Loucy (cell line): ENCODE measurements around the gene SERPINE3.

Experiments
- H2AFZ ChIP-seq: fragments of 200-600 bp; sonication (generic); 2 replicates; pipeline ENCODE4 v1.6.0; 2016; ENCODE audit warnings: antibody characterized with exemption, mild to moderate bottlenecking, low read length, moderate library complexity
- H3F3A ChIP-seq: fragments of 200-600 bp; 2 replicates; pipeline ENCODE4 v1.6.0; 2016; ENCODE audit warnings: antibody characterized with exemption, low read depth, mild to moderate bottlenecking
- H3K27me3 ChIP-seq: fragments of 200-600 bp; sonication (generic); 2 replicates; pipeline ENCODE4 v1.6.1; 2014; ENCODE audit warnings: low read length, mild to moderate bottlenecking; ENCODE audit not compliant: insufficient read depth, poor library complexity, severe bottlenecking
- H3K36me3 ChIP-seq: fragments of 200-600 bp; sonication (generic); 2 replicates; pipeline ENCODE4 v1.6.1; 2016; ENCODE audit warnings: low read length; ENCODE audit not compliant: insufficient read depth
- H3K4me1 ChIP-seq: fragments of 200-600 bp; sonication (generic); 2 replicates; pipeline ENCODE4 v1.5.1; 2014; ENCODE audit warnings: low read length, mild to moderate bottlenecking; ENCODE audit not compliant: insufficient read depth, poor library complexity, severe bottlenecking
- H3K4me2 ChIP-seq: fragments of 200-600 bp; sonication (generic); 2 replicates; pipeline ENCODE4 v1.6.0; 2014; ENCODE audit warnings: antibody characterized with exemption, low read length, low read depth, mild to moderate bottlenecking; ENCODE audit not compliant: poor library complexity, severe bottlenecking
- H3K4me3 ChIP-seq: fragments of 200-600 bp; sonication (generic); 2 replicates; pipeline ENCODE4 v1.5.1; 2014; ENCODE audit warnings: low read length, mild to moderate bottlenecking, mixed read lengths; ENCODE audit not compliant: poor library complexity, severe bottlenecking
- H3K79me2 ChIP-seq: fragments of 200-600 bp; sonication (generic); 2 replicates; pipeline ENCODE4 v1.6.1; 2014; ENCODE audit warnings: low read length; ENCODE audit not compliant: insufficient read depth
- H3K9ac ChIP-seq: fragments of 200-600 bp; sonication (generic); 2 replicates; pipeline ENCODE4 v1.6.0; 2014; ENCODE audit warnings: mild to moderate bottlenecking, low read depth, low read length, moderate library complexity; ENCODE audit not compliant: poor library complexity, severe bottlenecking
- H3K9me2 ChIP-seq: fragments of 200-600 bp; sonication (generic); replicated peaks from 2 replicates; pipeline ENCODE4 v1.6.1; 2016; ENCODE audit warnings: low read depth, low read length, mixed read lengths
- H3K9me3 ChIP-seq: fragments of 200-600 bp; sonication (generic); 2 replicates; pipeline ENCODE4 v1.6.1; 2014; ENCODE audit warnings: mild to moderate bottlenecking, antibody characterized with exemption, low read length, low read depth; ENCODE audit not compliant: insufficient read depth
- H4K20me1 ChIP-seq: fragments of 200-600 bp; sonication (generic); 2 replicates; pipeline ENCODE4 v1.6.0; 2014; ENCODE audit warnings: antibody characterized with exemption, low read length, mild to moderate bottlenecking; ENCODE audit not compliant: insufficient read depth, poor library complexity, severe bottlenecking
- CTCF ChIP-seq: fragments of 200-600 bp; sonication (generic); conservative IDR thresholded peaks from 2 replicates; pipeline ENCODE4 v1.5.1; 2014; ENCODE audit warnings: mild to moderate bottlenecking, antibody characterized with exemption, low read length
- EZH2phosphoT487 ChIP-seq: fragments of 200-600 bp; IDR thresholded peaks from 2 replicates; pipeline ENCODE4 v1.6.1; 2018; ENCODE audit warnings: antibody characterized with exemption, mild to moderate bottlenecking, moderate library complexity, borderline replicate concordance

SERPINE3 gene

GRCh38 chr13:51339354-51339753 is at the start of gene SERPINE3:
Gene SERPINE3 (plus strand): TSS chr13:51339691. CDS start chr13:51341092, 1,401 bp downstream.
- H3K9ac ChIP-seq, result no peak within 1 kb of the TSS

GRCh38 chr13:51291341-51291740 is 48.1 kb upstream of the SERPINE3 start:
- H3K9me3 ChIP-seq, result no peaks in the 10 kb centered on the region
- no peak overlapping the region for H3K4me2 ChIP-seq
- no peak overlapping the region for H3K9ac ChIP-seq
- TF ChIP-seq CTCF, result no peak
- no peak for TF ChIP-seq EZH2phosphoT487
- H3K36me3 ChIP-seq, result no peaks in the 10 kb centered on the region
- no peaks in the 10 kb centered on the region for H4K20me1 ChIP-seq
- no peak overlapping the region for H3K4me3 ChIP-seq
- H3K27me3 ChIP-seq, result no peaks in the 10 kb centered on the region
- no peak overlapping the region for H2AFZ ChIP-seq
- no peaks in the 10 kb centered on the region for H3K9me2 ChIP-seq
- H3F3A ChIP-seq, result no peaks in the 10 kb centered on the region
- no peaks in the 10 kb centered on the region for H3K4me1 ChIP-seq
- H3K79me2 ChIP-seq, result no peaks in the 10 kb centered on the region

More at GRCh38 chr13:51339354-51339753, at the start of gene SERPINE3:
- Histone ChIP-seq H2AFZ (no peak within 1 kb of the TSS), H3F3A (no peaks in the 10 kb centered on the region), H3K4me2 (no peak within 1 kb of the TSS), H3K36me3 (no peaks in the 10 kb centered on the region), H3K79me2 (no peaks in the 10 kb centered on the region), H4K20me1 (no peaks in the 10 kb centered on the region), H3K9me2 (no peaks in the 10 kb centered on the region), H3K4me3 (no peak within 1 kb of the TSS), H3K27me3 (no peaks in the 10 kb centered on the region), H3K9me3 (no peaks in the 10 kb centered on the region), H3K4me1 (no peaks in the 10 kb centered on the region)
- TF ChIP-seq EZH2phosphoT487 (no peak), CTCF (no peak)

GRCh38 chr13:51292000-51292565 is 47.4 kb upstream of the SERPINE3 start:
- Histone ChIP-seq H3K9ac (no peak overlapping the region), H3K4me1 (no peaks in the 10 kb centered on the region), H2AFZ (no peak overlapping the region), H3K9me2 (no peaks in the 10 kb centered on the region), H4K20me1 (no peaks in the 10 kb centered on the region), H3K27me3 (no peaks in the 10 kb centered on the region), H3K4me3 (no peak overlapping the region), H3K4me2 (no peak overlapping the region), H3K79me2 (no peaks in the 10 kb centered on the region), H3F3A (no peaks in the 10 kb centered on the region), H3K36me3 (no peaks in the 10 kb centered on the region), H3K9me3 (no peaks in the 10 kb centered on the region)
- TF ChIP-seq CTCF (no peak), EZH2phosphoT487 (no peak)
